Brain pericyte (primary cell): Measurements from ENCODE around the gene SEMA4G.

Experiments used
- DNase-seq: peaks from one replicate; pipeline ENCODE4 v3.0.0-alpha.2; 2012; ENCODE audit warnings: low read depth, low spot score

SEMA4G gene

DNA sequence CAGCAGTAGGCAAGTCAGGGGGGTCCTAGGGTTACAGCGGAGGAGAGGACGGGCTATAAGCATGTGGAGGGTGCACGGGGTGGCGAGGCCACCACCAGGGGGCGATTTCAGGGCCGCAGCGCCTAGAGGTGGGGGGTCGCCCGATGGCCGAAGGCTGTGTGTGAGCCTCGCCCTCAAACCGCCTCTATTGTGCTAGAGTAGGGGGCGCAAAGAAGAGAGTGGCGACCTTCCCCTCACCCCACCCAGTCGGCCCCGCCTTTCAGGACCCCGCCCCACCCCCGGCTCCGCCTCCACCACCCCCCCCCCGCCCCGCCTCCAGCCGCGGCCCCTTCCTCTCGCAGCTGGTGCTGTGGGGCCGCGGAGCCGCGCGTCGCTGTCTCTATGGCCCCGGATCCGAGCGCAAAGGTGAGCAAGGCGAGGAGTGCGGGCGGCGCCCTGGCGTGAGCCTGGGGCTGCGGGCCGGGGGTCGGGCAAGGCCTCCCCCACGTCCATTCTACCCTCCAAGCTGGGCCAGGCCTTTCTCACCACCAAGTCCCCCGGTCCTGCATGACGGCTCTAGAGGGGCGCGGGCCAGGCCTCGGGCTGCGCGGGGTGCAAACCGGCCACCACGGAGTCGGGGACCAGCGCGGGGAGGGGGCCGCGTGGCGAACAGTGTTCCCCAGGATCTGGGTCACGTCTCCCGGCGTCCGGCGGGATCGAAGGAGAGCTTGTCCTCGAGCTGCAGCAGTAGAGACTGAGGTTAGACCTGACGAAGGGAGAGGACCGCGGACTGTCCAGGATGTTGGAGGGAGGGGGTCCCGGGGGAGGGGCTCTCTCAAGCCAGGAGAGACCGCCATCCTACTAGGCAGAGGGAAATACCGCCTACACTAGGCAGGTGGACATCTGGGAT lies at the start of gene SEMA4G:
Gene SEMA4G, plus strand, starts transcription at position 318 of the 889 bp plus-strand sequence. CDS start 3,409 bp downstream, outside the sequence.
- no peak for DNase-seq

- DNase-seq, result no peak
Observed at GRCh38 chr10:100923580-100923979, 45.7 kb upstream of the SEMA4G start.

GRCh38 chr10:100927266-100927665 lies 42.0 kb upstream of the SEMA4G start:
- no peak for DNase-seq

GRCh38 chr10:100928039-100928438 lies 41.3 kb upstream of the SEMA4G start:
- DNase-seq, result no peak

DNA sequence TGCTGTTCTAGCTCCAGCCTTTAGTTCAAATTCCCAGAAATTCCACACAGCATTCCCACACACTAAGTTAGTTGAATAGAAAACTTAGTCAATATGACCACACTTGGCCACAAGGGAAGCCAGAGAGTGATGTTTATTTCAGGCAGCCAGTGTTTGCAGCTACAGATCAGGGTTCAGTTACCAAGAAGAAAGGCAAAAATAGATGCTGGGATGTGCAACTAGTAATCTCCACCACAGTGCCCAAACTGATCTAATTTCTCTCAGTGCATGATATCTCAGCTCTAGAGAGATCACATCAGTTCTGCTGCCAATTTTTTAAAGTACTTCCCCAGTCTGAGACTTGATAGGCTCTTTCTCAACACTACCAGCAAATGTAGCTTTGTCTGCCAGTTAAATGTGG lies 38.9 kb upstream of the SEMA4G start:
- DNase-seq, result no peak

DNA sequence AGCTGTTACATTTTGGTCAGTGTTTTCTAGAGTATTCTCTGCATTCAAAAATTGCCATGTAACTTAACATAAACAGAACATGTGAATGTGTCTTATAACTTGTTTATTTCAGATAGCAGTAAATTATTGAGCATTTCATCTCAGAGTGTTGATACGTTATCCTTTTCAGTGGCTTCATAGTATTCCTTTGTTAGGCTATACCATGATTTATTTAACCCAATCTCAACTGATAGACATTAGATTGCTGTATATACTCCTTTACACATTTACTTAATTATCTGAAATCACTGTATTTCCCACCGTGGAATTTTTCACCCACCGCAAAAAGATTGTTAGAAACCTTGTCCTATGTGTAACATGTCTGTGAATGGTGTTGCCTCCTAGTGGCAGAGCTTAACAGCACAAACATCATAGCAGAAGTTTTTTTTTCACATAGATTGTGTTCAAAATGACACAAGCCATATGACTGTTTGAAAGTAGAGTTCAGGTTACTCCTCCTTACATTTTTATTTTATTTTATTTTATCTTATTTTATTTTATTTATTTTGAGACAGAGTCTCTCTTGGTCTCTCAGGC lies 35.1 kb upstream of the SEMA4G start:
- no peak for DNase-seq

DNA sequence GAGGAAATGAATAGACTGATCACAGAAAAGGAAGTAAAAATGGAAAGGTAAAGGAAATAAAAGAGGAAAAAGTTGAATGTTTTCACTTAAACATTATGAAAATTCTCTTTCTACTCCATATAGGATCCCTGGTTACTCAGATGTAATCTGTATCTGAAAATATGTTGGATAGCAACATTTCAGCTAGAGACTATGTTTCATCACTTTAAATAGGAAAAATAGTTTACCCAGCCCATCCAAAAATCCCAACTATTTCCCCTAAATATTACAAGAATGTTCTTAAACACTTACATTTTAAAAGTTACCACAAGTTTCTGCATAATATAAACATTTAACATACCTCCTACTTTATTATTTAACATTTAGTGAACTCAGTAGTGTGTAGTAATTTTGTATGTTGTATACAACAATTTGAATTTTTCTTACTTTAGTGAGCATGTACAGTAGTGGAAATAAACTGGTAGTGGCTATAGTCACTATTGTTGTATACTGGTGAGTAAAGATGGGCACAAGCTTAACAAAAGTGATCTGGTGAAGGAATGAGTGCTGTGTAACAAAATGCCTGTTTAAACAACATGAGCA lies 29.4 kb upstream of the SEMA4G start:
- no peak for DNase-seq

GRCh38 chr10:100942229-100942628 lies 27.1 kb upstream of the SEMA4G start:
- no peak for DNase-seq

- DNase-seq, result no peak
Observed at GRCh38 chr10:100943508-100943907, 25.8 kb upstream of the SEMA4G start.

DNA sequence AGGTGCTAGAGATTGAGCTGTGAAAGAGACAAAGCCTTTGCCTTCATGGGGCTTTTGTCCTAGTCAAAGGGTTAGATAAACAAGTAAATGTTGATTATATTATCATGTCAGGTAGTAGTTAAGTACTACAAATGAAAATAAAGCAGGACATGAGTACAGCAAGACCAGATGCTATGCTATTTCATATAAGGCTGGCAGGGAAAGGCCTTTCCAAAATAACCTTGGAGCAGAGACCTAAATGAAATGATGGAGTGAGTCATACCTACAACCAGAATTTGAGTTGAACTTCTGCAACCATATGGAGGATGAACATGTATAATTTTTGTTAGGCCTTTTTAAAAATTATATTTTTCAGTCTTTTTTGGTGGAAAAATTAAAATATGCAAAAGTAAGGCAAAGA lies 23.6 kb upstream of the SEMA4G start:
- DNase-seq, result no peak

- no peak for DNase-seq
Observed at GRCh38 chr10:100948916-100949315, 20.4 kb upstream of the SEMA4G start.

DNA sequence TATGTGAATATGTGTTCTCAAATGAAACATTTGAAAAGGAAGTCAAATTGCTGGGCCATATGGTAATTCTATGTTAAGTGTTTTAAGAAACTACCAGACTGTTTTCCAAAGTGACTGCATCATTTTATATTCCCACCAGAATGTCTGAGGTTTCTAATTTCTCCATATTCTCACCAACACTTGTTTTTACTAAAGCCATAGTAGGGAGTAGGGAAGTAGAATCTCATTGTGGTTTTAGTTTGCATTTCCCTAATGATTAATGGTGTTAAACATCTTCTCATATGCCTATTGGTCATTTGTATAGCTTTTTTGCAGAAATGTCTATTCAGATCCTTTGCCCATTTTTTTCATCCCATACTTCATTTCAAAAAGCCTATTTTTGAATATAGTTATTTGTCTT lies 9.1 kb upstream of the SEMA4G start:
- DNase-seq, result no peak

- DNase-seq, result no peak
Observed at GRCh38 chr10:100962351-100963080, 6.8 kb upstream of the SEMA4G start.

DNA sequence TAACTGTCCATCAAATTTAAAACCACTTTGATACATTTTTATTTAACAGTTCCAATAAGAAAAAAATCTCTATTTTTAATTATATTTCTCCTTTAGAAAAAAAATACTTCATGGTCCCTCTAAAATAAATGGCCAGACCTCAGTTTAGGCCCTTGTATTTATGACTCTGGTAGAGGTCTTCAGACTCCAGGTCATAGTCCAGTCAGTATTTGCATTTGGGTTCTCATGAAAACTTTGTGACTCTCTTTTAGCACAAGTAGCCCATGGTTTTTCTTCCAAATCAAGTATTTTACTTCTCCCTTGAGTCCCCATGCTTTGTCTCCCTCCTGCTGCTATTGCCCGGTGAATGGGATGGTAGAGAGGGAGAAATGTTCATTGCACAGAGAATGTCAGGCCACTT lies 5.5 kb upstream of the SEMA4G start:
- DNase-seq, result no peak

DNA sequence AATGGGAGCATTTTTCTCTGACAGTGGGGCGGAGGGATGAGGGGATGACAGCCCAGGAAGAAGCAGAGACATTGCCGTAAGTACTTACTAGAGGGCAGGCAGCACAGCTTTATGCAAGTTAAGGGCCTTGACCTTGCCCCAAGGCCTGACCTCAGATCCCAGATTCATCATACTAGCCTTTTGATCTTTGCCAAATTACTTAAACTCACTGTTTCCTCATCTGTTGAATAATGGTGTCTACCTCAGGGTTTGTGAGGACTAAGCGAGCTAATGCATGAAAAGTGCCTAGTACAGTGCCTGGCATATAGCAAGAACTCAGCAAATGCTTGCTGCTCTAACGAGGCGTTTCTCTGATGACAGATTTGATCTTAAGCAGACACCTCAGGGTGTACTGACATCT lies 3.5 kb upstream of the SEMA4G start:
- DNase-seq, result no peak

- no peak for DNase-seq
Observed at GRCh38 chr10:100966887-100967286, 2.4 kb upstream of the SEMA4G start.

DNA sequence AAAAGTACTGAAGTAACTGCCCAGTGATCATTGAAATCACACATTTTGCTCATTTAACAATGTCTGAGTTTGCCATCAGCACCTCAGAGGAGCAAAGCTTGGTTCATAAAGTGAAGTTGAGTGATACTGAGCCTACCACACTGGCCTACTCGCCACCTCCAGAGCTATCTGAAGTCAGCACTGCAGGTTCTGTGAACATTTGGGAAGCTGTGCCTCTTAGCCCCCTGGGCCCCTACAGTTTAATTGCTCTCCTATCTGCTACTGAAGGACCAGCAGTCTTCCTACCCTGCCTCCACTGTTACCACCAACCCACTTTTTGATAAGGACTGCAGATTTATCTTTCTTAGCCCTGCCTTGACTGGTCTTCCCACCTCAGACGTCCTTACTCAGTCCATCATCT lies 2.0 kb upstream of the SEMA4G start:
- no peak for DNase-seq

GRCh38 chr10:100968062-100968736 lies 1.1 kb upstream of the SEMA4G start:
- DNase-seq, result no peak

GRCh38 chr10:100968863-100969186 lies 479 bp upstream of the SEMA4G start:
- DNase-seq, result no peak

- no peak for DNase-seq
Observed at GRCh38 chr10:100970076-100970913, 991 bp downstream of the SEMA4G start.
